ENCODE measurements around the gene OGN. TPM values are rescaled to one million over a fixed set of nuclear protein-coding genes. Genes with fewer than 3 reads are reported as not detected.

The OGN gene
- total and polyA plus RNA-seq, 10 of the 15 experiments (the other 5 are each of a cell fraction or from before 2014, with no cell fraction given), result 0.04 to 2.5 (median 0.15) TPM; not detected in 4

GRCh38 chr9:92406477-92406876 is 2.1 kb upstream of the OGN start (continued):
- TF ChIP-seq STAT1 (conservative IDR thresholded peaks at IDR 0.05) (no peak), SPI1 (IDR thresholded peaks at IDR 0.05; ENCODE audit: borderline replicate concordance, insufficient read depth, low read depth, low read length) (peak; percentile 74; the same call in 1 of the 2 replicates), HDAC6 (IDR thresholded peaks at IDR 0.05; ENCODE audit: unreplicated experiment) (no peak), USF1 (IDR thresholded peaks at IDR 0.05; ENCODE audit: borderline replicate concordance, extremely low read length, insufficient read depth, low read depth, low read length) (peak; percentile 44), IRF5 (IDR thresholded peaks at IDR 0.05; ENCODE audit: borderline replicate concordance) (no peak), PKNOX1 (IDR thresholded peaks at IDR 0.05) (peak; percentile 94), HDAC2 (IDR thresholded peaks at IDR 0.05) (no peak), CEBPB (IDR thresholded peaks at IDR 0.05; ENCODE audit: borderline replicate concordance in 1 of 2, low read depth in 2 of 2, low read length in 2 of 2) (no peak), BMI1 (IDR thresholded peaks at IDR 0.05; ENCODE audit: borderline replicate concordance) (no peak), KLF5 (IDR thresholded peaks at IDR 0.05; ENCODE audit: partially characterized antibody) (no peak), NFXL1 (IDR thresholded peaks at IDR 0.05; ENCODE audit: borderline replicate concordance) (no peak), EP300 (IDR thresholded peaks at IDR 0.05; ENCODE audit: borderline replicate concordance in 1 of 2, control insufficient read depth in 1 of 2, low read depth in 2 of 2, low read length in 2 of 2) (no peak), MLLT1 (IDR thresholded peaks at IDR 0.05) (no peak), PBX3 (IDR thresholded peaks at IDR 0.05; ENCODE audit: insufficient replicate concordance, low read depth, low read length) (peak; percentile 81), MYB (IDR thresholded peaks at IDR 0.05; ENCODE audit: borderline replicate concordance, low read depth, low read length) (no peak), RAD21 (IDR thresholded peaks at IDR 0.05; ENCODE audit: insufficient read depth, low read depth, low read length) (no peak), FOS (IDR thresholded peaks at IDR 0.05; ENCODE audit: borderline replicate concordance, extremely low read depth, insufficient read length) (no peak), NFIC (IDR thresholded peaks at IDR 0.05; ENCODE audit: low read depth, low read length) (no peak), RAD51 (IDR thresholded peaks at IDR 0.05) (peak; percentile 70; the same call in 1 of the 2 replicates), SMARCA5 (IDR thresholded peaks at IDR 0.05) (no peak), POLR2A (IDR thresholded peaks at IDR 0.05; ENCODE audit: low read depth, low read length) (peak; percentile 34; the same call in 1 of the 2 replicates), FOXK2 (IDR thresholded peaks at IDR 0.05) (no peak), GABPA (IDR thresholded peaks at IDR 0.05; ENCODE audit: low read depth) (no peak)

All from GM12878 (cell line).